GM12872 (cell line): ENCODE measurements around the gene KIAA0825.

Experiments
- CTCF ChIP-seq: IDR thresholded peaks from 3 replicates; pipeline ENCODE4 v1.5.1; 2011; ENCODE audit warnings: low read depth, mild to moderate bottlenecking, low read length, moderate library complexity; ENCODE audit not compliant: insufficient read depth

The KIAA0825 gene

GRCh38 chr5:94111209-94112004 is 507.0 kb downstream of the KIAA0825 start:
- TF ChIP-seq CTCF, result no peak

GRCh38 chr5:94103514-94104245 is 514.7 kb downstream of the KIAA0825 start:
- TF ChIP-seq CTCF, result no peak
